Measurements from ENCODE around the gene MFNG.
A peak's percentile ranks its signal among the peaks of the same experiment; 100 is the strongest.
"Not testable (repeated sequence)": the region's sequence is repeated elsewhere in the genome, so short reads cannot be mapped to it uniquely, and the experiment has no call there.

Gene MFNG

DNA sequence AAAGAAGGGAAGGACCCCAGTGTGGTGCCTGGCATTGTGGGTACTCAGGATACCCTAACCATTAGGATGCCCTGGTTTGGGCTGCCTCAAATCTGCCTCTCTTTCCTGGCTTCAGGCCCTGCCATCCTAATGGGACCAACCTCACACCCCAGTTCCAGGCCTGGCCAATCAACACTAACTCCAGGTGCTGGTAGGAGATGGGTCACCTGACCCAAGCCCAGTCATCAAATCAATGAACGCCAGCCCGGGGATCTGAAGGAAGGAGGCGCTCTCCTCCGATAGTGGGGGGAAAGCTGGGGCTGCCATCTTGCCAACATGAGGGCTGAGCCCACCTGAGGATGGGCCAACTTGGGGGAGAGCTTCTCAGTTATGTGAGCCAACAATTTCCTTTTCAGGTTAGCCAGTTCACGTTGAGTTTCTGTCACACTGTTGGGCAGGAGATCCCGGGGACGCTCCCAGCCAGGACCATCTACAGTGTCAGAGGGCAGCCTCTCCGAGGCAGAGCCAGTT lies 12.7 kb downstream of the MFNG start:
- DNase-seq (ENCODE audit: low spot score) = no peak

DNA sequence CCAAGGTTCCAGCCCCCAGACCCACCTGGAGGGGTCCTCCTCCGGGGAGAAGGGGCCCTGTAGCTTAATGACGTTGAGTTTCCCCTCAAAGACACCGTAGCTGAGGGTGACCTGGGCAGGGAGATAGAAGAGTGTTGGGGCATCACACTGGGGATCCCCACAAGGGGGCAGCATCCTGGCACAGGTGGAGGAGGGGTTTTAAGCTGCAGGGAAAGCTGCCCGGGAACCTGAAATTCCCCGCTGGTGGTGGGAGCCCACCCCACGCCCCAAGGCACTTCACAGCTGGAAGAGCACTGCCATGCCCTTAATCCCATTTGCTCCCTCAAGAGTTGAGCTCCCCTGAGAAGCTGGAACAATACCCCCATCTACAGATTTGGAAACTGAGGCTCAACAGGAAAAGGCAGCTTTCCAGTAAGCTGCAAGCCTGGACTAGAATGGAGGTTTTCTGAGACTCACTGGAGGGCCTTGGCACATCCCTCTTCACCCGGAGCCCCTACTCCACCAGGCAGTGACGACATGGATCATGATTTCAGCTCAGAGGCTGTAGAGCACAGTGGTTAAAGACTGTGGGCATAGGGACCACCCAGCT lies 13.7 kb downstream of the MFNG start:
- peak; percentile 72 for DNase-seq (ENCODE audit: low spot score)

DNA sequence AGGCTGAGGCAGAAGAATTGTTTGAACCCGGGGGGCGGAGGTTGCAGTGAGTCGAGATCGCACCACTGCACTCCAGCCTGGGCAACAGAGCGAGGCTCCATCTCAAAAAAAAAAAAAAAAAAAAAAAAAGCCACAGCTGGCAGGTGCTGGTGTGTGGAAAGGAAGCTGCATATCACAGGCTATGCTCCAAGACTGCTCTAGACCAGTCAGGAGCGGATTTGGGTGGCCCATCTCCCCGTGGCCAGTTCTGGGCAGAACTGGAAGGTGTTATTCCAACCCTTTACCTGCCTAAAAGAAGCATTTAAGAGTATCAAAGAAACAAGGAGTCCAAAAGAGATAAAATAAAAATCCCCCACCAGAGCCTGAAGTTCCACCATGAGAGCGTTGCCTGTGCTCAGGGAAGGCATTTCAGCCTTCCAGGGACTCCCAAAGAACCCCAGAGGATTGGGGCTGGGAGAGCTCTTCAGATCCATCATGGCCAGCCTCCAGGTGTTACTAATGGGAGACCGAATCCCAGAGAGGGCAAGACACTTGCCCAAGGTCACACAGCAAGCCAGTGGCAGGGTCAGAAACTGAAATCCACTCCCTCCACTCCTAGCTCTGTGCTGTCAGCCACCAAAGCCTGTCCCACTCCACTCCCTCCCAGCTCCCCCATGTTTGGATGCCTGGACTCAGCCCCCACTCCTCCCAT lies 14.3 kb downstream of the MFNG start:
- DNase-seq (ENCODE audit: low spot score) = no peak

DNA sequence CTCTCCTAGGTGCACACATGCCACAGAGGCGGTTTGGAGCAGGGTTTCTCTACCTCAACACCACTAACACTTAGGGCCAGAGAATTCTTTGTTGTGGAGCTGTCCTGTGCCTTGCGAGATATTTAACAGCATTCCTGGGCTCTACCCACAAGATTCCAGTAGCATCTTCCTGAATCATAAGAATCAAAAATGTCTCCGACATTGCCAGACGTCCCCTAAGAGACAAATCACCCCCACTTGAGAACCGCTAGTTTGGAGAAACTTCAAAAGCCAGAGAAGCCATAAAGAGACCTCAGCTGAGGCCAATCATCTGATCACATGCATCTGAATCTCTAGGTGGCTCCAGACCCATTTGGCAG lies 16.1 kb downstream of the MFNG start:
- no peak for DNase-seq (ENCODE audit: low spot score)

DNA sequence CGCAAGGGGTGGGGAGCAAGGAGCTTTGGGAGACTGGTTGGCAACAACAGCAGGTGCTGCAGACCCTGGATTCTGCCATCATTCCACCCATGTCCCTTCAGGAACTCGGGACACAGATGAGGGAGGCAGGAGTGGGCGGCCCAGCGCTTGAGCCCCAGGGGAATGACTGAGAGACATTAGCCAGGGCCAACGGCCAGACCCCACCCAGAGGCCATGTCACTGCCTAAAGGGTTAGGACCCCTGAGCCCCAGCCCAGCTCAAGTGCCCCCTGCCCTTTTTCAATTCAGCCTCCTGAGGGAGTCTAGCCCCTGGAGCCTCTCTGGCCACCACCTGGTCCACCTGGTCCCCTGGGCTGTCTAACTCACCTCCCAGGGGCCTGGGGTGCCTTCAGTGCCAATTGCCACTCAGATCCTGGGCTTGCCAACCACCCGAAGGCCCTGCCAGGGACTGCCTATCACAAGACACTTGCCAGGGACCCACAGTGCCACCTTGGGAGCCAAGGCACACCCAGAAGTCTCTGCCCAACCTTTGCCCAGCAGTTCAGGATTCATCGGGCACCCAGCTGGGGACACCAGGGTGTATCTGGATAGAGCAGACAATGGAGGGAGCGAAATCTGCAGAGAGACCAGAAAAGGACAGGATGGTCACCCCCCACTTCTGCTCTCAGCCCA lies 16.6 kb downstream of the MFNG start:
- no peak for DNase-seq (ENCODE audit: low spot score)

DNA sequence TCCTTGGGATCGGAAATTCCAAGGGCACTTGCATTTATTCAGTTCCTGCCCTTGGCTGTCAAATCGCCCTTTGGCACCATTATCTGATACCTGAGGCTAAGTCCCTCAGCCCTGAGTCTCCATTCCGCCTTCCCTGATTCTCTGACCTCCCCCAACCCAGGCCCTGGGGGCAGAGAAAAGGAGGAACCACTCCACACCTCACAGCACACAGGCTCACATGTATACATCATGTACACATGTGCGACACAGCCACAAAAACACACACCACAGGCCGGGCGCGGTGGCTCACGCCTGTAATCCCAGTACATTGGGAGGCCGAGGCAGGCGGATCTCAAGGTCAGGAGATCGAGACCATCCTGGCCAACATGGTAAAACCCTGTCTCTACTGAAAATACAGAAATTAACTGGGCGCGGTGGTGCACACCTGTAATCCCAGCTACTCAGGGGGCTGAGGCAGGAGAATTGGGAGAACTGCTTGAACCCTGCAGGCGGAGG lies 17.9 kb downstream of the MFNG start:
- not testable (repeated sequence) for DNase-seq (ENCODE audit: low spot score)

DNA sequence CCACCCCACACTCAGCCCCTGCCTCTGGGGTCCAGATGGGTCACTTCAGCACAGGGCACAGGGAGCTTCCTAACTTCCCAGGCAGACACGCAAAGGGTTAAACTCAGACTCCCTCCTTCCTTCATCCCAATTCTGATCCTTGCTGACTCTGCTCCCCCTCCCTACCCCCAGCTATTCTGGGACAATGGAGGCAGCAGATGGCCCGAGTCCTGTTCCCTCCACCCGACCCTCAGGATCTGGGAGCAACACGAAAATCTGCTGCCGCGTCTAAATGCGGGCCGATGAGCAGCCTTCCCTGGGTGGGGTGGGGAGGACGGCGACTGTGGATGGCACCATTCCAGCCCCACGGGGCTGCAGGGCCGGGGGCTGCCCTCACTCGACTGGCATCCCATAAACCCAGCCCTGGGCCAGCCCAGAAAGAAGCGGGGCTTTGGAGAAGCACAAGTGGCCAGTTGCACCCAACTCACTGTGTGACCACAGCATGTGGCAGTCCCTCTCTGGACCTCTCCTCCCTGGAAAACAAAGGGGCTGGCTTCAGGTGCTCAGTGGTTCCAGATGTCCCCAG lies 18.7 kb downstream of the MFNG start:
- DNase-seq (ENCODE audit: low spot score) = no peak

DNA sequence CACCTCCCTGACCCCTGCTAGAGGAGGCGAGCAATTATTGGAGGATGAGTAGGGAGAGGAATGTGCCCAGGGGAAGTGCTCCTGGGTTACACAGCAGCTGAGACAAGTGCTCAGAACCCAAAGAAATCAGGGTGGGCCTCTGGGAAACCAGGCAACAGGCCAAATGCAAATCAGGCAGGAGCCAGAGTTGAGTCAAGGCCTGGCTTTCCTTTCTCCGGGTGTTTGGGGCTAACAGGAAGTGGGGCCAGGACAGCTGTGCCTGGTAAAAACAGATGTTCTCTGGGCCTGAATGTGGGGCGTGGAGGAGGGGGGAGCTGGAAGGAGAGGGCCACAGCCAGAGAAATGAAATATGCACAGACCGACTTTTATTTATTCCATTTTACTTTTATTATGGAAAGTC lies 22.0 kb downstream of the MFNG start:
- no peak for DNase-seq (ENCODE audit: low spot score)

DNA sequence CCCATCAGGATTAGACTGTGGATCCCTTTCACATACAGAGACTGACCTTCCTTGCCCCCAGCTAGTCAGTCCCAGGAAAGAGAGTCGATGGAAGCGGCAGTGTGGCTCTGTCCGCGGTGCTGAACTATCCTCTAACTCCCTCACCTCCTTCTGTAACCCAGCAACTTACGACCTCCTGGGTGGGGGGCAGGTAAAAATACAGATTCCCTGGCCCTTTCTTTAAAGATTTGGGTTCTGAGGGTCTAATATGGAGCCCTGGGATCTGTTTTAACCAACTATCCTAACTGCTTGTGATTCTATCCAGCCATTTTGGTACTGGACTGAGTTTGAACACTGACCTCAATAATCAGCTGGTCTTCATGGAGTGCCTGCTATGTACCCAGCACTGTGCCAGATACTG lies 23.2 kb downstream of the MFNG start:
- DNase-seq (ENCODE audit: low spot score) = no peak

DNA sequence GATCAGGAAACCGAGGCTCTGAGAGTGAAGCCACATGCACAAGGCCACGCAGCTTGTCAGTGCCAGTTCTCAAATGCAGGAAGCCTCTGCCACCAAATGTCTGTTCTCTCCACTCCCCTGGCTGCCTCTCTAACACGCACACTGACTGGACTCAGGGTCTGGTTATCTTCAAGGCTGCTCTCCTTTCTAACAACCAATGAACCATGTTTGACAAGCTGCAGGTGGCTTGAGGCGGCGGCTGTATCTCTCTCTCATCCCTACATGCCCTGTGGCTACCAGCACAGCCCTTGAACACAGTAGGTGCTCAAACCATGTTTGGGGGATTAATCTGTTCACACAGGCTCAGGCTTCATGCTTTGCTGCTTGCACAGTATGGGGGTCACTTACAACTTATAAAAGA lies 23.7 kb downstream of the MFNG start:
- no peak for DNase-seq (ENCODE audit: low spot score)

DNA sequence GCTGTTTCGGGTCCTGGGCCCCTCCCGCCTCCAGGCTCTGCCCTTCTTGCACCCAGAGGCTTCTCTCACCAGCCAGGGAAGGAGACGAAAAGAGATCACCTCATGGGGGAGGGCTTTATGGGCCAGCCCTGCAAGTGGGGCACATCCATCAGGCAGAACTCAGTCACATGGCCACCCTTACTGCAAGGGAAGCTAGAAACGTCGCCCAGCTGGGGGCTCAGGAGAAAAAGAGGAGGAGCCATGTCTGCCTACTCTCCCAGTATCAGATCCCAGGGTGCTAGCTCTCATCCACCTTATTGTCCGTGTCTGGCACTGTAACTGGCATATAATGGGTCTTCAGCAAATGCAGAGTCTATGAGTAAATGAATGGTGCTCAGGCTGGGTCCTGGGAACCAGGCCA lies 24.2 kb downstream of the MFNG start:
- no peak for DNase-seq (ENCODE audit: low spot score)

DNA sequence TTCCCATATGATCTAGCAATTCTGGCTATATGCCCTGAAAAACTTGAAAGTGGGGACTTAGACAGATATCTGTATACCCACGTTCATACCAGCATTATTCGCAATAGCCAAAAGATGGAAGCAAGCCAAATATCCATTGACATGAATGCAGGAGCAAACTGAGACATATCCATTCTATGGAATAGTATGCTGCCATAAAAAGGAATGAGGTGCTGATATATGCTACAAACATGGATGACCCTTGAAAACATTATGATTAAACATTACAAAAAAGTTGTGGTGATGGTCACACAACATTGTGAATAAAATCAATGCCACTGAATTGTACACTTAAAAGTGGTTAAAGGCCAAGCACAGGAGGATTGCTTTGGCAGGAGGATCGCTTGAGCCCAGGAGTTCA lies 25.5 kb downstream of the MFNG start:
- no peak for DNase-seq (ENCODE audit: low spot score)

DNA sequence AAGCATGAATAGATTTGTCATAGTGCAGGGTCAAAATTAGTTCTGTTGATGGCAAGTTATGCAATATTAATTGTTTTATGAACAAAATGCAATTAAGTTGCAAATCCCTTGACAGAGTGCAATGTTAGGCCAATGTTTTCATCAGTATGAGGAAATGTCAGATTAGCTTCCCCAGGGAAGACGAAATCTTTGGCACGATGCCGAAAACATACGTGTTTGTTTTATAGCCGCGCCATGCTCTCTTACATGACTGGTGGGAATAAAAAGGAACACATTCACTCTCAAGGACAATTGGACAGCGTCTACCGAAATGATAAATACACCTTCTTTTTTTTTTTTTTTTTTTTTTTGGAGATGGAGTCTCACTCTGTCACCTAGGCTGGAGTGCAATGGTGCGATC lies 27.0 kb downstream of the MFNG start:
- DNase-seq (ENCODE audit: low spot score) = no peak

DNA sequence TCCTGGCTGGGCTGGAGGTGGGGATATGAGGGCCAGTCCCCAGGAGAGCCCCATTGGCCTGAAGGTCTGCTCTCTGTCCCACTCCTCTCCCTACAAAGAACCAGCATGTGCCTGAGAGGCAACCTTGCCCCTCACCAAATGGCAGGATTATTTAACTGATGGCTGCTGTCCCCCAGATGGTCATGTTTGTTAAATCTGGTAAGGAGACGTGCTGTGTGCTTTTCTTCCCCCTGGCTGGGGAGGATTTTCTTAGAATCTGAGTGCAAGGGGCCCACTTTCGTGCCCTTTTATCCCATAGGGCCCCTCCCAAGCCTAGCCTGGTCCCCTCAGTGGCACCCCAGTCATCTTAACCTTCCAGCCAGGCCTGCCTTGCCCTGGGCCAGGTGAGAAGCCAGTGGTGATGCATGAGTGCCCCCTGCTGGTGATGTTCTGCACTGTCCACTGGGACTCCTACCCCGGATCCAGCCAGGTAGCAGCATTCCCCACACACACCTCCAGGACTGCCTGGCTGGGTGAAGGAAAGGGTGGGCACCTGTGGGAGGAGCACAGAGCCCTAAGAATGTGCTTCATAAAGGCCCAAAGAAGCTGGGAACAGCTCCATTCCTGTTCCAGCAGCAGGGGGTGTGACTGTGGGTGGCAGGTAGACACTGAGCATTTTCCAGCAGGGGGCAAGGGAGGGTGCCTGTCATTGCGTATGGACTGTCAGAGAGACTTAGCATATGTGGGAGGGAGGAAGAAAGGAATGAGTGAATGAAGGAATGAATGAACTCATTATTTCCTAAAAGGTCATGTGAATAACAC lies 28.9 kb downstream of the MFNG start:
- peak; percentile 87 for DNase-seq (ENCODE audit: low spot score)

DNA sequence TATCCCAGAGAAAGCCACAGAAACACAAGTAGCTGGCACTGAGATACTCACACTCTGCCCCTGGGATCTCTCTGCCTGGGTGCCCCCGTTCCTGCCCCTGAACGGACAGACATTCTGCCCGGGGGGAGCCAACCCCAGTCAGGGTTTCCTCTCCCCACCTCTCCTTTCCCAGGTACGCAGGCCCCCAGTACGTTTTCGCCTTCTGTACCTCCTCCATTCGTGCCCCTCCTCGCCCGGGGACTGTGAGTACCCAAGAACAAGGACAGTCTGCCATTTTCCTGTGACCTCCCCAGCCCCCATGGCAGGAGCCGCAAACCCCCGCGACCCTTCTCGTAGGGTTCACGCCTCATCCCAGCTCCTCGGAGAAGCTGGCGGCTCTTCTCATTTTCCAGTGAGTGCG lies 29.8 kb downstream of the MFNG start:
- DNase-seq (ENCODE audit: low spot score) = no peak

DNA sequence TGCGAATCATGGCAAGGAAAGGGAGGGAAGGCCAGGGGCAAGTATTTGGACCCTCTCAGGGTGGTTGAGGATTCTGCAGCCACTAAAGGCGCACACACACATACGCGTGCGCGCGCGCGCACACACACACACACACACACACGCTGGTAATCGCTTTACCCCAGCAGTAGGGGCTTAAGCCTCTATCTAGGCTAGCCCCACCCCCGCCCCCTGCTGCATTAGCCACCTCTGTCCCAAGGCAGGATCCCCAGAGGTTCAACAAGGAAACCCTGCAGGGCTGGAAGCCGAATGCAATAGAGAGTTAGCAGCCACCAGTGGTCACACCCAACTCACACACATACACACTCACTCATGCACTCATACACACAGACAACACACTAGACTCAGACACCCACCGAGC lies 30.3 kb downstream of the MFNG start:
- peak; percentile 51 for DNase-seq (ENCODE audit: low spot score)

DNA sequence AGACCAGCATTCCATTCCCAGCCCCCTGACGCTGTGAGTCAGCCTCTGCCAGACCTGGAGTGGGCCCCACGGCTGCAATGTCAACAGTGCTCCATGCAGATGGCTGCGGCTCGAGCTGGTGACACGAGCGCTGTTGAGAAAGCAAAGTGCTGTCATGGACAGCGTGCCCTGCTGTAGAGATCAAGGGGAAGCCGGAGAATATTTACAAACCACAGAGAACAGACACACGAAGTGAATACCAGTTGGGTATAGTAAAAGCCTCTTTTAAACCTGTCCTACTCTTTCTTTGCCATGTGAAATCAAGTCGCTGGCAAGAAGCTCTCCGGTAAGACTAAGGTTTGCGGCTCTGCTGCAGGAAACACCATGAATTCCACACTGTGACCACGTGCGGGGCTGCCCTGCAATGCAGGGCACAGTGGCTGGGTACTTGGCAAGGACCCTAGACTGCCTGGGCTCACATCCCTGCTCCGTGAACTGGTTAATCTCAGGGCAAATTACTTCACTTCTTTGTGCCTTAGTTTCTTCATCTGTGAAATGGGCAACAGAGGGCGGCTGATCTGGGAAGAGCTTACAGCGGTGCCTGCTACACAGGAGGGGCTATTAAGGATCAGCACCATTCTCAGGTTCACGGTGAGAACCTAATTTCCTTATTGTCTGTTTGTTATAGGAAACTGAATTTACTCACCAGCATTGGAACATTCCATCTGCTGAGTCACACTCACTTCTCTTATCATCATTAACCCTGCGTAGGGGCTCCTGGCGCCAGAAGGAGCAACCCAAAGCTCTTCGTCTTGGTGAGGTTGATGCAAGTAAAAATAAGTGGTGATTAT lies 31.1 kb downstream of the MFNG start:
- no peak for DNase-seq (ENCODE audit: low spot score)

DNA sequence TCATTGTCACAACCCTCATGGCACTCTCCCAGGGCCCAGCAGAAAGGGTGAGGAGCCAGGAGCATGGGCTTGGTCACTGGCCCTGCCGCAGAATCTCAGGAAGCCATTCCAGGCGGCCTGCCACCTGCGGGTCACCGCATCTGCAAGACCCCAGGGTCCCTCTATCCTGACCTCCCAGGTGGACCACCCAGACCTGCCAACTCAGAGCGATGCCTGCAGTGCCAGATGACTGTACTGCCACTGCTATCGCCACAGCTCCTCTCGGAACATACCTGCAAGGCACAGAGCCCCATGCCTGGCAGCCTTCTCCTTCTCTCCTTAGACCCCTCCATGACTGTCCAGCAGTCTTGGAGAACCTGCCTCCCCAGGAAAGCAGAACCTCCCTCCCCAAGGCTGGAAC lies 32.5 kb downstream of the MFNG start:
- no peak for DNase-seq (ENCODE audit: low spot score)

DNA sequence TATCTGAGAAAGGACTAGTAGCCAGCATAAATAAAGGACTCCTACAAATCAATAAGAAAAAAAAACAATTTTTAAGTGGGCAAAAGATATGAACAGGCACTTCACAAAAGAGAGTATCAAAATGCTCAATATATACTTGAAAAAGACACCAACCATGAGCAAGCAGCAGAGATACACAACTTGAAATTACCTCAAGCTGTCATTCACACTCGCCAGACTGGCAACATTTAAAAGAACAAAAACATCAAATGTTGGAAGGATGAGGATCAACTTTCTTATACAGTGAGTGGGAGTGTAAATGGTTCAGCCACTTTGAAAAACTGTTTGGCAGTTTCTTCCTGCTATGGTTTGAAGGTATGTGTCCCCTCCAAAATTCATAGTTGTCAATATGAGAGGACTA lies 35.0 kb downstream of the MFNG start:
- no peak for DNase-seq (ENCODE audit: low spot score)

DNA sequence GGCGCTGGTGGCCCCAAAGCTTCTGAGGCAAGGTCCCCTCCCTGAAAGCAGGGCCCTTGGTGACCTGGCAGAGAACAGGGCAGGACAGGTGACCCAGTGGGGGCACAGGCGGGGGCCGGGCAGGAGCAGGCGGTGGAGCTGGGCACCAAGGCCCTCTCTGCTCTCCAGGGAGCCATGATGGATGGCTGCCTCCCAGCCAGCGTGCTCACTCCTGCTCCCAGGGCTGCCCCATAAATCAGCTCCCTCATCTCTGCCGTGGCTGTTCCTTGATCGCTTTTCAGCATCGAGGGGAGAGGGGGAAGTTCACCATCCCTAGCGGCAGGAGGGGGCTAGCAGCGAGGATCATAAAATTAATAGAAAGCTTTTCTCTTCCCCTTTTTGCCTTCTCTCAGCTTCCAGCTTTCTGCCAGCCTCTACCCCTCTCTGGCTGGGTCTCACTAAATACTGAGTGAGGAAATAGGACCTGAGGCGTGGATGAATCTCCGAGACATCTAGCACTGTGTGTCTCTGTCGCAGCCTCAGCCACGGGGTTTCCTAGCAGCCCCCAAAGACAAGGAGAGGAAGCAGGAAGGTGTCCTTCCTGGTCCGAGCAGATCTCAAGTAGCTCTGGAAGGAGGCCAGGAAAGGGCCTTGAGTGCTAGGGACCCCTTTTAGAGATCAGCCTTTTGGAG lies 36.7 kb downstream of the MFNG start:
- DNase-seq (ENCODE audit: low spot score) = no peak
